HepG2 (cell line): ENCODE results near the gene GLB1L. TPM values are rescaled to one million over a fixed set of nuclear protein-coding genes. Genes with fewer than 3 reads are reported as not detected.

Experiments
- AKNA ChIP-seq: sonication (generic); formaldehyde crosslinking; IDR thresholded peaks from 2 replicates; pipeline ENCODE4 v1.4.0; 2020; ENCODE audit warnings: missing genetic modification reagents, borderline replicate concordance
- ATM ChIP-seq: fragments of 450-650 bp; IDR thresholded peaks from 2 replicates; pipeline ENCODE4 v1.7.1; 2017; ENCODE audit warnings: mild to moderate bottlenecking, borderline replicate concordance
- GATAD2A ChIP-seq: IDR thresholded peaks from 2 replicates; pipeline ENCODE4 v1.6.1; 2016
- NFE2L1 ChIP-seq: sonication (generic); formaldehyde crosslinking; IDR thresholded peaks from 2 replicates; pipeline ENCODE4 v1.4.0; 2020; ENCODE audit warnings: missing genetic modification reagents, mild to moderate bottlenecking, borderline replicate concordance
- POLR2A ChIP-seq, 2 experiments: IDR thresholded peaks; 2 replicates each; pipeline ENCODE4 v1.6.1; 2011; ENCODE audit warnings: low read depth in 2 of 2, low read length in 2 of 2, mild to moderate bottlenecking in 1 of 2, moderate library complexity in 1 of 2; ENCODE audit not compliant: insufficient read depth in 1 of 2
- RXRB ChIP-seq: IDR thresholded peaks from 2 replicates; pipeline ENCODE4 v1.6.1; 2016; ENCODE audit warnings: borderline replicate concordance, missing genetic modification reagents, missing compliant biosample characterization
- ZFP36 ChIP-seq: fragments of 150-350 bp; IDR thresholded peaks from 2 replicates; pipeline ENCODE4 v1.6.1; 2018; ENCODE audit warnings: borderline replicate concordance, low read length, low read depth; ENCODE audit not compliant: partially characterized antibody
- ZMYM3 ChIP-seq: sonication (generic); formaldehyde crosslinking; IDR thresholded peaks from 2 replicates; pipeline ENCODE4 v1.5.1; 2020; ENCODE audit warnings: mild to moderate bottlenecking, missing genetic modification reagents
- ZNF33A ChIP-seq: sonication (generic); formaldehyde crosslinking; IDR thresholded peaks from 2 replicates; pipeline ENCODE4 v1.5.1; 2020; ENCODE audit warnings: missing genetic modification reagents, mild to moderate bottlenecking, moderate library complexity, borderline replicate concordance
- ZNF501 ChIP-seq: sonication (generic); formaldehyde crosslinking; IDR thresholded peaks from 2 replicates; pipeline ENCODE4 v1.5.1; 2020; ENCODE audit warnings: mild to moderate bottlenecking, moderate library complexity, missing genetic modification reagents
- polyA plus RNA-seq, 8 experiments: library from polyadenylated mRNA; depleted of rRNA in 3 of 8; stranded (reverse) in 7 of 8; unstranded in 1 of 8; fragments of >200 nt; fragmentation: Illumina TruSeq in 4 of 8; extraction: Trizol in 4 of 8; gene quantifications; 2 replicates each; pipeline versions ENCODE4 v1.2.1 to v1.2.3, GENCODE V29; 2011 to 2016; ENCODE audit warnings: low read depth in 4 of 8, missing spikeins in 1 of 8, mixed read lengths in 1 of 8; ENCODE audit not compliant: insufficient read depth in 1 of 8
- total RNA-seq, 5 experiments: library from RNA; depleted of rRNA; stranded (reverse); fragments of >200 nt; fragmentation: Illumina TruSeq; extraction: Trizol; gene quantifications; 2 replicates each; pipeline ENCODE4 v1.2.3, GENCODE V29; 2016; ENCODE audit warnings: low read depth in 1 of 5
- TF ChIP-seq, protein P1 (sequence below): sonication (generic); formaldehyde crosslinking; IDR thresholded peaks from 2 replicates; pipeline ENCODE4 v1.5.0; 2020; ENCODE audit warnings: mild to moderate bottlenecking, low read depth, missing genetic modification reagents, borderline replicate concordance
- TF ChIP-seq, protein P2 (sequence below): sonication (generic); formaldehyde crosslinking; IDR thresholded peaks from 2 replicates; pipeline ENCODE4 v1.4.0; 2020; ENCODE audit warnings: mild to moderate bottlenecking, missing genetic modification reagents
- TF ChIP-seq, protein P3 (sequence below), 2 experiments: IDR thresholded peaks; 2 replicates each; pipeline ENCODE4 v1.6.1; 2011 to 2012; ENCODE audit warnings: low read length in 2 of 2, borderline replicate concordance in 1 of 2, low read depth in 1 of 2, mild to moderate bottlenecking in 1 of 2, moderate library complexity in 1 of 2
- TF ChIP-seq, protein P4 (sequence below): sonication (generic); formaldehyde crosslinking; IDR thresholded peaks from 2 replicates; pipeline ENCODE4 v1.5.0; 2020; ENCODE audit warnings: mild to moderate bottlenecking, missing genetic modification reagents

The GLB1L gene
- total and polyA plus RNA-seq, 2 of the 13 experiments (the other 11 are each of a cell fraction or from before 2014, with no cell fraction given) = 6.8 to 7.3 TPM

- TF ChIP-seq RXRB = no peak
- TF ChIP-seq AKNA (CRISPR knock-in tag) = no peak
- peak; percentile 85 to 92 for TF ChIP-seq POLR2A (IDR thresholded peaks at IDR 0.05; ENCODE audit: insufficient read depth in 1 of 2, low read depth in 2 of 2, low read length in 2 of 2)
- TF ChIP-seq, protein P1, sequence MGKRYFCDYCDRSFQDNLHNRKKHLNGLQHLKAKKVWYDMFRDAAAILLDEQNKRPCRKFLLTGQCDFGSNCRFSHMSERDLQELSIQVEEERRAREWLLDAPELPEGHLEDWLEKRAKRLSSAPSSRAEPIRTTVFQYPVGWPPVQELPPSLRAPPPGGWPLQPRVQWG (CRISPR knock-in tag) = no peak
- TF ChIP-seq ZNF501 = peak; percentile 70
- TF ChIP-seq, protein P2, sequence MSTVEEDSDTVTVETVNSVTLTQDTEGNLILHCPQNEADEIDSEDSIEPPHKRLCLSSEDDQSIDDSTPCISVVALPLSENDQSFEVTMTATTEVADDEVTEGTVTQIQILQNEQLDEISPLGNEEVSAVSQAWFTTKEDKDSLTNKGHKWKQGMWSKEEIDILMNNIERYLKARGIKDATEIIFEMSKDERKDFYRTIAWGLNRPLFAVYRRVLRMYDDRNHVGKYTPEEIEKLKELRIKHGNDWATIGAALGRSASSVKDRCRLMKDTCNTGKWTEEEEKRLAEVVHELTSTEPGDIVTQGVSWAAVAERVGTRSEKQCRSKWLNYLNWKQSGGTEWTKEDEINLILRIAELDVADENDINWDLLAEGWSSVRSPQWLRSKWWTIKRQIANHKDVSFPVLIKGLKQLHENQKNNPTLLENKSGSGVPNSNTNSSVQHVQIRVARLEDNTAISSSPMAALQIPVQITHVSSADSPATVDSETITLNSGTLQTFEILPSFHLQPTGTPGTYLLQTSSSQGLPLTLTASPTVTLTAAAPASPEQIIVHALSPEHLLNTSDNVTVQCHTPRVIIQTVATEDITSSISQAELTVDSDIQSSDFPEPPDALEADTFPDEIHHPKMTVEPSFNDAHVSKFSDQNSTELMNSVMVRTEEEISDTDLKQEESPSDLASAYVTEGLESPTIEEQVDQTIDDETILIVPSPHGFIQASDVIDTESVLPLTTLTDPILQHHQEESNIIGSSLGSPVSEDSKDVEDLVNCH (CRISPR knock-in tag) = no peak
- TF ChIP-seq, protein P3, sequence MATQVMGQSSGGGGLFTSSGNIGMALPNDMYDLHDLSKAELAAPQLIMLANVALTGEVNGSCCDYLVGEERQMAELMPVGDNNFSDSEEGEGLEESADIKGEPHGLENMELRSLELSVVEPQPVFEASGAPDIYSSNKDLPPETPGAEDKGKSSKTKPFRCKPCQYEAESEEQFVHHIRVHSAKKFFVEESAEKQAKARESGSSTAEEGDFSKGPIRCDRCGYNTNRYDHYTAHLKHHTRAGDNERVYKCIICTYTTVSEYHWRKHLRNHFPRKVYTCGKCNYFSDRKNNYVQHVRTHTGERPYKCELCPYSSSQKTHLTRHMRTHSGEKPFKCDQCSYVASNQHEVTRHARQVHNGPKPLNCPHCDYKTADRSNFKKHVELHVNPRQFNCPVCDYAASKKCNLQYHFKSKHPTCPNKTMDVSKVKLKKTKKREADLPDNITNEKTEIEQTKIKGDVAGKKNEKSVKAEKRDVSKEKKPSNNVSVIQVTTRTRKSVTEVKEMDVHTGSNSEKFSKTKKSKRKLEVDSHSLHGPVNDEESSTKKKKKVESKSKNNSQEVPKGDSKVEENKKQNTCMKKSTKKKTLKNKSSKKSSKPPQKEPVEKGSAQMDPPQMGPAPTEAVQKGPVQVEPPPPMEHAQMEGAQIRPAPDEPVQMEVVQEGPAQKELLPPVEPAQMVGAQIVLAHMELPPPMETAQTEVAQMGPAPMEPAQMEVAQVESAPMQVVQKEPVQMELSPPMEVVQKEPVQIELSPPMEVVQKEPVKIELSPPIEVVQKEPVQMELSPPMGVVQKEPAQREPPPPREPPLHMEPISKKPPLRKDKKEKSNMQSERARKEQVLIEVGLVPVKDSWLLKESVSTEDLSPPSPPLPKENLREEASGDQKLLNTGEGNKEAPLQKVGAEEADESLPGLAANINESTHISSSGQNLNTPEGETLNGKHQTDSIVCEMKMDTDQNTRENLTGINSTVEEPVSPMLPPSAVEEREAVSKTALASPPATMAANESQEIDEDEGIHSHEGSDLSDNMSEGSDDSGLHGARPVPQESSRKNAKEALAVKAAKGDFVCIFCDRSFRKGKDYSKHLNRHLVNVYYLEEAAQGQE (IDR thresholded peaks at IDR 0.05; ENCODE audit: borderline replicate concordance in 1 of 2, low read depth in 1 of 2, low read length in 2 of 2) = peak in 1 of 2 experiments; percentile 80; a peak in 1 of 4 replicates
- peak; percentile 55 for TF ChIP-seq GATAD2A
- TF ChIP-seq, protein P4, sequence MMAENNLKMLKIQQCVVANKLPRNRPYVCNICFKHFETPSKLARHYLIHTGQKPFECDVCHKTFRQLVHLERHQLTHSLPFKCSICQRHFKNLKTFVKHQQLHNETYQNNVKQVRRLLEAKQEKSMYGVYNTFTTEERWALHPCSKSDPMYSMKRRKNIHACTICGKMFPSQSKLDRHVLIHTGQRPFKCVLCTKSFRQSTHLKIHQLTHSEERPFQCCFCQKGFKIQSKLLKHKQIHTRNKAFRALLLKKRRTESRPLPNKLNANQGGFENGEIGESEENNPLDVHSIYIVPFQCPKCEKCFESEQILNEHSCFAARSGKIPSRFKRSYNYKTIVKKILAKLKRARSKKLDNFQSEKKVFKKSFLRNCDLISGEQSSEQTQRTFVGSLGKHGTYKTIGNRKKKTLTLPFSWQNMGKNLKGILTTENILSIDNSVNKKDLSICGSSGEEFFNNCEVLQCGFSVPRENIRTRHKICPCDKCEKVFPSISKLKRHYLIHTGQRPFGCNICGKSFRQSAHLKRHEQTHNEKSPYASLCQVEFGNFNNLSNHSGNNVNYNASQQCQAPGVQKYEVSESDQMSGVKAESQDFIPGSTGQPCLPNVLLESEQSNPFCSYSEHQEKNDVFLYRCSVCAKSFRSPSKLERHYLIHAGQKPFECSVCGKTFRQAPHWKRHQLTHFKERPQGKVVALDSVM = no peak; the same call in 1 of the 2 replicates
- TF ChIP-seq ZMYM3 = no peak
- no peak for TF ChIP-seq ZFP36
- TF ChIP-seq ZNF33A = peak; percentile 83; the same call in 1 of the 2 replicates
- TF ChIP-seq ATM = no peak
- no peak; the same call in 1 of the 2 replicates for TF ChIP-seq NFE2L1 (CRISPR knock-in tag)
Measured at GRCh38 chr2:219229305-219230058, 15.8 kb downstream of the GLB1L start, which contains the start of the genes ANKZF1 and ATG9A (continued).
